ENCODE data around the gene MANSC1. TPM values are rescaled to one million over a fixed set of nuclear protein-coding genes. Genes with fewer than 3 reads are reported as not detected.
"Not testable (repeated sequence)": the region's sequence is repeated elsewhere in the genome, so short reads cannot be mapped to it uniquely, and the experiment has no call there.

Gene MANSC1
- total RNA-seq, 1 donor: 10.9 TPM

DNA sequence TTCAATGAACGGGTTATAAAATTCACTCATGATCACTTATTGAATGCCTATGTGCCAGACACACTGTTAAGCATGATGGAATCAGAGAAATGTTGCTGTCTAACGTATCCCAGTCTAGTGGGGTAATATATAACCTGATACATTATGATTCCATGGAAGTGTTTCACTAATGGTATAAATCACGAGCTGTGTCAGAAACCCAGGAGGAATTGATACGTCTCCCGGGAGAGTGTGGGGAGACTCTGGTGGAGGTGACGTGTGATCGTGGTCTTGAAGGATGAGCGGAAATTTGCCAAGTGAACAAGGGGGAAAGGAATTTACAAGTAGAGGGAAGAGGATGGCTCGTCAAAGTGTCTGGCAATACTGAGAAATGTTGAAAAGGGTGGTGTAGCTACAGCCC, 26.5 kb downstream of the MANSC1 start:
- DNase-seq (ENCODE audit: low read depth): no peak
- TF ChIP-seq, protein P1, sequence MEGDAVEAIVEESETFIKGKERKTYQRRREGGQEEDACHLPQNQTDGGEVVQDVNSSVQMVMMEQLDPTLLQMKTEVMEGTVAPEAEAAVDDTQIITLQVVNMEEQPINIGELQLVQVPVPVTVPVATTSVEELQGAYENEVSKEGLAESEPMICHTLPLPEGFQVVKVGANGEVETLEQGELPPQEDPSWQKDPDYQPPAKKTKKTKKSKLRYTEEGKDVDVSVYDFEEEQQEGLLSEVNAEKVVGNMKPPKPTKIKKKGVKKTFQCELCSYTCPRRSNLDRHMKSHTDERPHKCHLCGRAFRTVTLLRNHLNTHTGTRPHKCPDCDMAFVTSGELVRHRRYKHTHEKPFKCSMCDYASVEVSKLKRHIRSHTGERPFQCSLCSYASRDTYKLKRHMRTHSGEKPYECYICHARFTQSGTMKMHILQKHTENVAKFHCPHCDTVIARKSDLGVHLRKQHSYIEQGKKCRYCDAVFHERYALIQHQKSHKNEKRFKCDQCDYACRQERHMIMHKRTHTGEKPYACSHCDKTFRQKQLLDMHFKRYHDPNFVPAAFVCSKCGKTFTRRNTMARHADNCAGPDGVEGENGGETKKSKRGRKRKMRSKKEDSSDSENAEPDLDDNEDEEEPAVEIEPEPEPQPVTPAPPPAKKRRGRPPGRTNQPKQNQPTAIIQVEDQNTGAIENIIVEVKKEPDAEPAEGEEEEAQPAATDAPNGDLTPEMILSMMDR (IDR thresholded peaks at IDR 0.05; ENCODE audit: insufficient read depth, low read length): no peak
- no peak overlapping the region for H3K4me3 ChIP-seq (ENCODE audit: low read depth, low read length)

DNA sequence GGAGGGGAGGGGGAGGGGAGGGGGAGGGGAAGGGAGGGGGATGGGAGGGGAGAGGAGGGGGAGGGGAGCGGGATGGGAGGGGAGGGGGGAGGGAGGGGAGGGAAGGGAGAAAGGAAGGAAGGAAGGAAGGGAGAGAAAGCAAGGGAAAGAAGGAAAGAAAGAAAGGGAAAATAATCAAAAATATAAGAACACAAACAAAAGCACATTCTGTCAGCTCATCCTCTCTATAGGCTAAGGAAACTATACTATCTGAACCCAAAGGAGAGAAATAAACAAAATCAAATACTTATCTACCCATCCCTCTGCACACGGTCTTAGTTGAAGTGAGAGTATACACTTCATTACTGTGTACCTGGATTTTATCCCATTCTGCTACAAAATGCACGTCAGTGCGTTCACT, 26.9 kb downstream of the MANSC1 start:
- TF ChIP-seq, protein P1 (IDR thresholded peaks at IDR 0.05; ENCODE audit: insufficient read depth, low read length): no peak
- DNase-seq (ENCODE audit: low read depth): no peak
- no peak overlapping the region for H3K4me3 ChIP-seq (ENCODE audit: low read depth, low read length)

DNA sequence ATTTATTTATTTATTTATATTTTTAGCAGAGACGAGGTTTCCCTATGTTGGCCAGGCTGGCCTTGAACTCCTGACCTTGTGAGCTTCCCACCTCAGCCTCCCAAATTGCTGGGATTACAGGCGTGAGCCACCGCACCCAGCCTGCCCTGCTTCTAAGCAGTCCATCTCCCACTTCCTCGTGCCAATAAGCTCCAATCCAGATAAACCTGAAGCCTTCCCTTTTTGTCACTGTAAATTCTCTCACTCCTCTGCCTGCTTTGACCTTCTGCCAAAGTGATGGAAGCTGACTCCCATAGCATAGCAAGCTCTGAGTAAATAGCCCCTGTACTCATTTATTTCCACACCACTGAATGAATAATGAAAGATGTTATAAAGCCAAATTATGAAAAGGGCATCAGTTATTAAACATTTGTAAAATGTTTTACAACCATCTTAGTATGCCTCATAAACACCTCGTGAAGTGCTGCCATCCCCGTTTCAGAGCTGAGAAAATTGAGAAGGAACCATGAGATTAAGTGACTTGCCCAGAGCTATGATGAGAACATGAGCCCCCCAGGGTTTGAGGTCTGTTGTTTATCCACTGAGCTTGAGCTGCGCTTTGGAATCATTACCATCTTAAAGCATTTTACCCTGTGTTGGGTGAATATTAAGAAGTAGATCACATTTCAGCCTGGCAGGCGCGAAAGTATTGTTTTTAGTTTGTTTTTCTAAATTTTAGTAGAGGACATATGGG, 30.4 kb downstream of the MANSC1 start:
- TF ChIP-seq, protein P1 (IDR thresholded peaks at IDR 0.05; ENCODE audit: insufficient read depth, low read length): no peak
- peak overlapping the region; percentile 34 for H3K4me3 ChIP-seq (ENCODE audit: low read depth, low read length)
- DNase-seq (ENCODE audit: low read depth): peak; percentile 53

DNA sequence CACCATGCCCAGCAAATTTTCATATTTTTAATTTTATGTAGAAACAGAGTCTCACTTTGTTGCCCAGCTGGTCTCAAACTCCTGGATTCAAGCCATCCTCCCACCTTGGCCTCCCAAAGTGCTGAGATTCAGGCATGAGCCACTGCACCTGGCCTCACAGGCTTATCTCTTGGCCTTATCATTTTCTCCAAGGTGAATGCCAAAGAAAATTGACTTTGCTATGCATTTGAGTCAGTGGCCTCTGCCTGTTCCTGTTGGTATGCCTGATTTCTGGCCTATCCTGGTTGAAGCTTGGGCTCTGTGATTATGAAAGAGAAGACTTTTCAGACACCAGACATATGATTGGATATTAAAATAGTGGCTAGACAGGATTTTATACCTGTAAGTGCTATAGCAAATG, 34.2 kb downstream of the MANSC1 start:
- TF ChIP-seq, protein P1 (IDR thresholded peaks at IDR 0.05; ENCODE audit: insufficient read depth, low read length): no peak
- no peak for DNase-seq (ENCODE audit: low read depth)
- no peak overlapping the region for H3K4me3 ChIP-seq (ENCODE audit: low read depth, low read length)

DNA sequence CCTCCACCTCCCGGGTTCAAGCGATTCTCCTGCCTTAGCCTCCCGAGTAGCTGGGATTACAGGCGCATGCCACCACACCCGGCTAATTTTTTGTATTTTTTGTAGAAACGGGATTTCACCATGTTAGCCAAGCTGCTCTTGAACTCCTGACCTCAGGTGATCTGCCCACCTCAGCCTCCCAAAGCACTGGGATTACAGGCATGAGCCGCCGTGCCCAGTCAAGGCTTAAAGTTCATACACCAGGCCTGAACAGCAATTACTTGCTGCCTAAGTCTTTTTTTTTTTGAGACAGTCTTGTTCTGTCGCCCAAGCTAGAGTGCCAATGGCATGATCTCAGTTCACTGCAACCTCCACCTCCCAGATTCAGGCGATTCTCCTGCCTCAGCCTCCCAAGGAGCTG, 39.3 kb downstream of the MANSC1 start:
- not testable (repeated sequence) for H3K4me3 ChIP-seq (ENCODE audit: low read depth, low read length)

DNA sequence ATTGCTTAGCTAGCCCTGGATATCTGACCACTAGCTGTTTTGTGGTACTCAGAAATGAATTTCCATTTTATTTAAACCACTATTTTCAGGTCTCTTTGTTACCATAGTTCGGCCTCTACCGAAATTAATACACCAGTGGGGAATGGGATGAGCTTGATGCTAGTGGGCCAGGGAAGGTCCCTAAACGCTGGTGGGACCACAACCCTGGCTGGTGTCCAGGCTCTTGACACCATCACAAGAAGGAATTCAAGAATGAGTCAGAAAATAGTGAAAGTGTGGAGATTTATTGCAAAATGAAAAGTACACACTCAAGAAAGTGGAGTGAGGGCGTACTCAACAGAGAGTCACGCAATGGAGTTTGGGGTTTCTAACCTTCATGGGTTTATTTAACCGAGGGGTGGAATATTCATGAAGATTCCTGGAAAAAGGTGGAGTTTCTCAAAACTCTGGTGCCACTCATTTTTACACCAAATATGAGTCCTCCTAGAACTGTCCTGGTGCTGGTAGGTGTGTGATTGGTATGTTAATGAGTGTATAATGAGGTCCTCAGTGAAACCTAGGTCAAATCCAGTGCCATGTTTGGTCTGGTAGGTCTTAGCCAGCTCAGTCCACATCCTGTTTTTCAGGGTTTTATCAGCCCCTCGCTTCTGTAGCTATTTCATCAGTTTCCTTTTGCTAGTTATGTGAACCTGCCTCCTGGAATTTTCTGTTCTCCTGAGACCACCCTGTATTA, 44.3 kb downstream of the MANSC1 start:
- TF ChIP-seq, protein P1 (IDR thresholded peaks at IDR 0.05; ENCODE audit: insufficient read depth, low read length): no peak
- H3K4me3 ChIP-seq (ENCODE audit: low read depth, low read length): no peak overlapping the region
- no peak for DNase-seq (ENCODE audit: low read depth)

More for the DNA sequence above, 39.3 kb downstream of the MANSC1 start:
- not testable (repeated sequence) for DNase-seq (ENCODE audit: low read depth)

DNA sequence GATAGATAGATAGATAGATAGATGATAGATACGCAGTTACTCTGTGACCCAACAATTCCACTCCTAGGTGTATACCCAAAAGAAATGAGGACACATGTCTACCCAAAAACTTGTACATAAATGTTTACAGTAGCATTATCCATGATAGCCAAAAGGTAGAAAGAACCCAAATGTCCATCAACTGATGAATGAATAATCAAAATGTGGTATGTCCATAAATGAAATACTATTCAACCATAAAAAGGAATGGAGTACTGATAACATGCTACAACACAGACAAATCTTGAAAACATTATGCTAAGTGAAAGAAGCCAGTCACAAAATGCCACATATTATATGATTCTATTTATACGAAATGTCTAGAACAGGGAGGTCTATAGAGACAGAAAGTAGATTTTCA, 47.1 kb downstream of the MANSC1 start:
- no peak overlapping the region for H3K4me3 ChIP-seq (ENCODE audit: low read depth, low read length)

More for the DNA sequence above, 47.1 kb downstream of the MANSC1 start:
- TF ChIP-seq, protein P1 (IDR thresholded peaks at IDR 0.05; ENCODE audit: insufficient read depth, low read length): no peak
- DNase-seq (ENCODE audit: low read depth): no peak
